ENCODE results near the gene EXOC2.

Gene EXOC2

GRCh38 chr6:437037-437392 is 255.9 kb downstream of the EXOC2 start:
- no peak for DNase-seq

GRCh38 chr6:436308-437036 is 256.5 kb downstream of the EXOC2 start:
- DNase-seq: no peak

- no peak for DNase-seq
Measured at GRCh38 chr6:435441-436307, 257.3 kb downstream of the EXOC2 start.
